Measurements from ENCODE around the gene MTA2. TPM values are rescaled to one million over a fixed set of nuclear protein-coding genes. Genes with fewer than 3 reads are reported as not detected.

Gene MTA2
- total RNA-seq, 1 experiment from 2014 or later: 120 TPM

DNA sequence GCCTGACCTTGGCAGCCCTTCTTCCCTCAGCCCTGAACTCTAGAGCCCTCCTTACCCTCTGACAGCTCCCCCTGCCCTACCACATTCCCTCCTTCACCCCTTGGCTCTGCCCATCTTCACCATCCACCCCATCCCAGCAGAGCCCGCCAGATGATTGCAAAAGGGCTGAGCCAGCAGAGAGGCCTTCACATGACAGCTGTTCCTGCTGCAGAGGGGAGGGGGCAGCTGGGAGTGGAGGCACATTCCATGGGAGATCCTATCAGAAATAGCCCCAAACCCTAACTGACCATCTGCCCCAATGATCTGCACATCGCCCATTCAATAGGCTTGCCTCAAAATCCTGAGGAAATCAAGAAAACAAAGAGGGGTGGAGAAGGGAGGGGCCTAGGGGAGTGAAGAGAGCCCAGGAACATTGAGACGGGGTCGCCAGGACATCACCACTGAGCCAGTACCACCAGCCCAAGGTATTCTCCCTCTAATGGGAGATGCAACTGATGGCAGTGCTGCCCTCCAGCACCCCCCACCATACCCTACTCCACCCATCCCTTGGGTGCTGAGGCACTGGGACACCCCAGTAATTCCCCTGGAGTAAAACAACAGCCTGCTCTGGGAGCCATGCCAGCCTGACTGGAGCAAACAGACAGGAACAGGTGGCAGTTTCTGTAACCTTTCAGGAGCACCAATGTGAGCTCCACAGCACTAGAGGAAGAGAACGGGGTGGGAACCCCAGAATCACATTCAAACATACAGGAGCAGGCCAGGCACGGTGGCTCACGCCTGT, 47.1 kb downstream of the MTA2 start:
- intact Hi-C loops (cut with micrococcal nuclease; ENCODE audit: unreplicated experiment): loop anchor here (5.0 kb wide), 2 partner anchors 38 to 288 kb away; partner anchors contain the start of gene TUT1
- H3K4me1 ChIP-seq (replicated peaks; ENCODE audit: insufficient read depth): peaks cover 88% of the 10 kb centered on the region
- H3K27me3 ChIP-seq (ENCODE audit: insufficient read depth, low read depth): no peaks in the 10 kb centered on the region
- H3K4me3 ChIP-seq: no peak overlapping the region; the same call in 1 of the 2 replicates
- H3K4me2 ChIP-seq: peak overlapping the region; percentile 95
- peaks cover 17% of the 10 kb centered on the region for H4K20me1 ChIP-seq (ENCODE audit: insufficient read depth)
- H3K36me3 ChIP-seq (ENCODE audit: low read depth): peaks cover 16% of the 10 kb centered on the region
- no peak for TF ChIP-seq EZH2 (IDR thresholded peaks at IDR 0.05; ENCODE audit: low read depth)
- TF ChIP-seq, protein P1, sequence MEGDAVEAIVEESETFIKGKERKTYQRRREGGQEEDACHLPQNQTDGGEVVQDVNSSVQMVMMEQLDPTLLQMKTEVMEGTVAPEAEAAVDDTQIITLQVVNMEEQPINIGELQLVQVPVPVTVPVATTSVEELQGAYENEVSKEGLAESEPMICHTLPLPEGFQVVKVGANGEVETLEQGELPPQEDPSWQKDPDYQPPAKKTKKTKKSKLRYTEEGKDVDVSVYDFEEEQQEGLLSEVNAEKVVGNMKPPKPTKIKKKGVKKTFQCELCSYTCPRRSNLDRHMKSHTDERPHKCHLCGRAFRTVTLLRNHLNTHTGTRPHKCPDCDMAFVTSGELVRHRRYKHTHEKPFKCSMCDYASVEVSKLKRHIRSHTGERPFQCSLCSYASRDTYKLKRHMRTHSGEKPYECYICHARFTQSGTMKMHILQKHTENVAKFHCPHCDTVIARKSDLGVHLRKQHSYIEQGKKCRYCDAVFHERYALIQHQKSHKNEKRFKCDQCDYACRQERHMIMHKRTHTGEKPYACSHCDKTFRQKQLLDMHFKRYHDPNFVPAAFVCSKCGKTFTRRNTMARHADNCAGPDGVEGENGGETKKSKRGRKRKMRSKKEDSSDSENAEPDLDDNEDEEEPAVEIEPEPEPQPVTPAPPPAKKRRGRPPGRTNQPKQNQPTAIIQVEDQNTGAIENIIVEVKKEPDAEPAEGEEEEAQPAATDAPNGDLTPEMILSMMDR (conservative IDR thresholded peaks at IDR 0.05): no peak
- peaks cover 89% of the 10 kb centered on the region for H3F3A ChIP-seq (ENCODE audit: insufficient read depth, low read depth)
- peak overlapping the region; percentile 92 for H3K27ac ChIP-seq
- BruUV-seq (replicated peaks): TSS peak; percentile 67
- ChIA-PET POLR2A (ENCODE audit: unreplicated experiment) (interaction anchor here (0.5 to 1.7 kb wide), 5 partner anchors 8 to 87 kb away, joined by 3 to 10 read pairs (median 4); partner anchors contain the start of genes AHNAK and EEF1G), CTCF (interaction anchor here (1.8 kb wide), 1 partner anchor 130 kb away, joined by 12 read pairs; no protein-coding TSS in a partner anchor)
- no peaks in the 10 kb centered on the region for H3K9me2 ChIP-seq (ENCODE audit: insufficient read depth)
- DNase-seq: peak in 1 of 2 experiments; percentile 28
- H3K79me2 ChIP-seq (ENCODE audit: low read depth): peaks cover 25% of the 10 kb centered on the region
- no peak overlapping the region for H2AFZ ChIP-seq
- H3K9me3 ChIP-seq (ENCODE audit: insufficient read depth, low read depth): no peaks in the 10 kb centered on the region

DNA sequence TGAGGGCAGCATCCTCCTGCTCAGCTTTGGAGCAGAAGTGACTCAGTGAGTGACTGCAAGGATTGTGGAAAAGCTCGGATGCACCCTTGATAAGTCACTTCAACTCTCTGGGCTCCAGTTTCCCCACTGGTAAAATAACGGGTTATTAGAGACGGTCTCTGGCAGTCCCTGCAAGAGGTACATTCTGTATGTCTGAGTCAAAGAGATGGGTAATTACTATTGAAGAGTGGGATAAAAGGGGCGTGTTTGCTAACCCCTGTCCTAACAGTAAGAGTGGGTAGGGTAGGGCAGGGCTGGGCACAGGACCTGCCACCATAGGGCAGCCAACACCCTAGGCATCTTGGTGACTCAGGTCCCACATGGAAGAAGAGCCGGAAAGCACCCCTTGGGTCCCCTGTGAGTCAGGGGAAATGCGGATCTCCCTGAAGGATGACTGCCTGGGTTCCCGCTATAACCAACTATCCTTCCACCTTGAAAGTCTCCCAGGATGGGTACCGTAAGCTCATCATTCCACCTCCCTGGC, 47.8 kb downstream of the MTA2 start:
- no peaks in the 10 kb centered on the region for H3K9me3 ChIP-seq (ENCODE audit: insufficient read depth, low read depth)
- H3K79me2 ChIP-seq (ENCODE audit: low read depth): peaks cover 19% of the 10 kb centered on the region
- H4K20me1 ChIP-seq (ENCODE audit: insufficient read depth): peaks cover 11% of the 10 kb centered on the region
- no TSS peak for BruUV-seq (replicated peaks)
- no peaks in the 10 kb centered on the region for H3K9me2 ChIP-seq (ENCODE audit: insufficient read depth)
- no peak overlapping the region for H2AFZ ChIP-seq
- peak overlapping the region; percentile 95 for H3K4me2 ChIP-seq
- peak overlapping the region; percentile 92 for H3K27ac ChIP-seq
- H3F3A ChIP-seq (ENCODE audit: insufficient read depth, low read depth): peaks cover 88% of the 10 kb centered on the region
- ChIA-PET POLR2A (ENCODE audit: unreplicated experiment) (interaction anchor here (0.6 to 1.7 kb wide), 6 partner anchors 10 to 45 kb away, joined by 3 to 10 read pairs (median 6); partner anchors contain the start of gene EEF1G), CTCF (interaction anchor here (1.8 kb wide), 1 partner anchor 11 kb away, joined by 16 read pairs; no protein-coding TSS in a partner anchor)
- DNase-seq: peak; percentile 74 to 93
- H3K4me3 ChIP-seq: peak overlapping the region; percentile 31; the same call in 1 of the 2 replicates
- H3K4me1 ChIP-seq (replicated peaks; ENCODE audit: insufficient read depth): peaks cover 88% of the 10 kb centered on the region
- TF ChIP-seq, protein P1 (conservative IDR thresholded peaks at IDR 0.05): no peak
- no peak for TF ChIP-seq EZH2 (IDR thresholded peaks at IDR 0.05; ENCODE audit: low read depth)
- peaks cover 10% of the 10 kb centered on the region; the same call in 1 of the 2 replicates for H3K36me3 ChIP-seq (ENCODE audit: low read depth)
- no peaks in the 10 kb centered on the region for H3K27me3 ChIP-seq (ENCODE audit: insufficient read depth, low read depth)
- intact Hi-C loops (cut with micrococcal nuclease; ENCODE audit: unreplicated experiment): loop anchor here (5.0 kb wide), 2 partner anchors 38 to 288 kb away; partner anchors contain the start of gene TUT1
